Cerebellar nuclear complex (tissue), 1 donor: ENCODE results near the gene LAMA3.

Source experiments
- DNase-seq, 2 experiments: peaks; one replicate each; lab custom pipeline; 2025; lab: John Stamatoyannopoulos, UW

The LAMA3 gene

GRCh38 chr18:23903971-23904370 is 214.7 kb downstream of the LAMA3 start:
- no peak for DNase-seq

- no peak for DNase-seq
Observed at GRCh38 chr18:23906658-23907057, 217.4 kb downstream of the LAMA3 start.

- DNase-seq = no peak
Observed at GRCh38 chr18:23908827-23909226, 219.6 kb downstream of the LAMA3 start.

- no peak for DNase-seq
Observed at GRCh38 chr18:23910032-23910431, 220.8 kb downstream of the LAMA3 start.

GRCh38 chr18:23912356-23912755 is 223.1 kb downstream of the LAMA3 start:
- no peak for DNase-seq

- no peak for DNase-seq
Observed at GRCh38 chr18:23916338-23916737, 227.1 kb downstream of the LAMA3 start.

GRCh38 chr18:23918395-23919032 is 229.3 kb downstream of the LAMA3 start:
- DNase-seq = no peak

GRCh38 chr18:23920054-23920453 is 230.8 kb downstream of the LAMA3 start:
- DNase-seq = no peak

GRCh38 chr18:23921716-23922285 is 232.5 kb downstream of the LAMA3 start:
- no peak for DNase-seq

- no peak for DNase-seq
Observed at GRCh38 chr18:23922939-23923338, 233.7 kb downstream of the LAMA3 start.

- no peak for DNase-seq
Observed at GRCh38 chr18:23924813-23925212, 235.6 kb downstream of the LAMA3 start.

GRCh38 chr18:23926571-23926970 is 237.3 kb downstream of the LAMA3 start:
- DNase-seq = no peak

GRCh38 chr18:23927821-23928746 is 238.8 kb downstream of the LAMA3 start:
- DNase-seq = no peak

- no peak for DNase-seq
Observed at GRCh38 chr18:23929362-23929930, 240.2 kb downstream of the LAMA3 start.

- DNase-seq = no peak
Observed at GRCh38 chr18:23930002-23930401, 240.7 kb downstream of the LAMA3 start.

- no peak for DNase-seq
Observed at GRCh38 chr18:23932385-23933067, 243.3 kb downstream of the LAMA3 start.

- DNase-seq = no peak
Observed at GRCh38 chr18:23933407-23933806, 244.2 kb downstream of the LAMA3 start.

GRCh38 chr18:23934252-23934651 is 245.0 kb downstream of the LAMA3 start:
- DNase-seq = no peak

GRCh38 chr18:23934863-23935262 is 245.6 kb downstream of the LAMA3 start:
- DNase-seq = no peak

GRCh38 chr18:23935804-23936203 is 246.6 kb downstream of the LAMA3 start:
- DNase-seq = no peak

GRCh38 chr18:23936381-23936958 is 247.2 kb downstream of the LAMA3 start:
- DNase-seq = no peak
